HCT116 (cell line): ENCODE measurements around the gene IL9. TPM values are rescaled to one million over a fixed set of nuclear protein-coding genes. Genes with fewer than 3 reads are reported as not detected.

ENCODE experiments used
- ATAC-seq: fragments of 200-7000 bp; cut with Tn5 transposase; 2 replicates; pipeline ENCODE4 v1.9.1; 2020; ENCODE audit warnings: mild to moderate bottlenecking, moderate library complexity
- BruUV-seq: library from RNA; stranded (reverse); fragments of 400-500 nt; replicated peaks from 2 replicates; lab custom pipeline; 2021; lab: Mats Ljungman, UMichigan
- CTCF ChIA-PET: fragments of 300-600 bp; sonication (Branson Sonifier 250); formaldehyde crosslinking; loops from one replicate; lab custom pipeline; 2021; ENCODE audit warnings: antibody characterized with exemption; lab: Charles Lee
- POLR2A ChIA-PET: fragments of 300-600, 350-600 bp; sonication (Branson Sonifier 250); formaldehyde crosslinking; loops from one replicate; lab custom pipeline; 2021; ENCODE audit warnings: antibody characterized with exemption; lab: Charles Lee
- RAD21 ChIA-PET, 2 experiments: fragments of 300-600 bp; sonication (Branson Sonifier 250); formaldehyde crosslinking; loops; one replicate each; lab custom pipeline; 2023; ENCODE audit warnings: low total read pairs in 2 of 2; ENCODE audit not compliant: uncharacterized antibody in 2 of 2, unreplicated experiment in 2 of 2, low non-redundant PET in 1 of 2; lab: Charles Lee
- DNase-seq: peaks from one replicate; pipeline ENCODE4 v3.0.0-alpha.2; 2010; ENCODE audit warnings: low read depth, low spot score
- H2AFZ ChIP-seq: fragments of 200-600 bp; shearing (Covaris generic), sonication (generic); 2 replicates; pipeline ENCODE4 v1.6.1; 2017; ENCODE audit warnings: low read depth, mixed run types, mixed read lengths, antibody characterized with exemption, low read length; ENCODE audit not compliant: poor library complexity, severe bottlenecking
- H3K27ac ChIP-seq: 2 replicates; pipeline ENCODE4 v1.5.1; 2012; ENCODE audit warnings: low read depth, low read length
- H3K27me3 ChIP-seq: fragments of 200-600 bp; sonication (generic); 2 replicates; pipeline ENCODE4 v1.6.1; 2016; ENCODE audit warnings: mixed run types, low read length, mixed read lengths; ENCODE audit not compliant: insufficient read depth
- H3K36me3 ChIP-seq, 2 experiments: fragments of 200-500 bp in 1 of 2; fragments of 200-600 bp in 1 of 2; sonication (Bioruptor generic) in 1 of 2; sonication (generic) in 1 of 2; 2 replicates each; pipeline versions ENCODE4 v1.5.1 to v1.6.1; 2014 to 2016; ENCODE audit warnings: low read length in 2 of 2, inconsistent platforms in 1 of 2, mixed read lengths in 1 of 2, mixed run types in 1 of 2; ENCODE audit not compliant: insufficient read depth in 2 of 2, control insufficient read depth in 1 of 2
- H3K4me1 ChIP-seq, 2 experiments: fragments of 200-600 bp in 1 of 2; sonication (generic) in 1 of 2; 2 replicates each; pipeline versions ENCODE4 v1.5.1 to v1.6.1; 2012 to 2017; ENCODE audit warnings: low read length in 2 of 2, inconsistent platforms in 1 of 2, mild to moderate bottlenecking in 1 of 2, mixed read lengths in 1 of 2, mixed run types in 1 of 2, moderate library complexity in 1 of 2; ENCODE audit not compliant: insufficient read depth in 2 of 2, control insufficient read depth in 1 of 2
- H3K4me2 ChIP-seq: fragments of 200-600 bp; sonication (generic); 2 replicates; pipeline ENCODE4 v1.6.1; 2017; ENCODE audit warnings: mixed run types, low read length, mixed read lengths
- H3K4me3 ChIP-seq, 2 experiments: fragments of 200-600 bp in 1 of 2; sonication (generic) in 1 of 2; replicated peaks in 1 of 2; 2 replicates each; pipeline ENCODE4 v1.5.1; 2011 to 2016; ENCODE audit warnings: low read length in 2 of 2, control low read depth in 1 of 2, low read depth in 1 of 2, mild to moderate bottlenecking in 1 of 2, mixed read lengths in 1 of 2, mixed run types in 1 of 2
- H3K79me2 ChIP-seq: fragments of 200-600 bp; sonication (generic); 2 replicates; pipeline ENCODE4 v1.6.1; 2017; ENCODE audit warnings: mild to moderate bottlenecking, mixed run types, low read length, moderate library complexity, mixed read lengths; ENCODE audit not compliant: insufficient read depth
- H3K9ac ChIP-seq: fragments of 200-600 bp; sonication (generic); 2 replicates; pipeline ENCODE4 v1.6.1; 2016; ENCODE audit warnings: low read length, mixed read lengths
- H3K9me2 ChIP-seq: fragments of 200-600 bp; sonication (generic), shearing (Covaris generic); 2 replicates; pipeline ENCODE4 v1.6.1; 2017; ENCODE audit warnings: mixed run types, mild to moderate bottlenecking, moderate library complexity; ENCODE audit not compliant: insufficient read depth
- H3K9me3 ChIP-seq, 2 experiments: fragments of 200-500 bp in 1 of 2; fragments of 200-600 bp in 1 of 2; sonication (Bioruptor generic) in 1 of 2; sonication (generic) in 1 of 2; 2 replicates each; pipeline ENCODE4 v1.6.1; 2014 to 2017; ENCODE audit warnings: low read length in 2 of 2, mixed read lengths in 2 of 2, inconsistent platforms in 1 of 2, low read depth in 1 of 2, mild to moderate bottlenecking in 1 of 2, mixed run types in 1 of 2, moderate library complexity in 1 of 2; ENCODE audit not compliant: control insufficient read depth in 1 of 2, insufficient read depth in 1 of 2
- H4K20me1 ChIP-seq: fragments of 200-600 bp; sonication (generic), shearing (Covaris generic); 2 replicates; pipeline ENCODE4 v1.6.1; 2017; ENCODE audit warnings: mixed run types, mild to moderate bottlenecking, moderate library complexity; ENCODE audit not compliant: insufficient read depth
- CEBPB ChIP-seq: IDR thresholded peaks from 2 replicates; pipeline ENCODE4 v1.6.1; 2012; ENCODE audit warnings: low read depth
- JUND ChIP-seq: IDR thresholded peaks from 2 replicates; pipeline ENCODE4 v1.6.1; 2012
- intact Hi-C: fragments of 100-400 bp; cut with micrococcal nuclease; formaldehyde crosslinking; loops from 2 replicates; pipeline ENCODE4 v1.10.0; 2022
- total RNA-seq: library from RNA; stranded (reverse); gene quantifications from one replicate; pipeline ENCODE4 v1.2.1, GENCODE V29; 2021; ENCODE audit not compliant: unreplicated experiment
- TF ChIP-seq, protein P1 (sequence below): IDR thresholded peaks from 2 replicates; pipeline ENCODE4 v1.6.1; 2011; ENCODE audit warnings: mild to moderate bottlenecking, low read length, moderate library complexity; ENCODE audit not compliant: insufficient replicate concordance; ENCODE audit errors: extremely low read depth
- TF ChIP-seq, protein P2 (sequence below): IDR thresholded peaks from 2 replicates; pipeline ENCODE4 v1.6.1; 2012
- TF ChIP-seq, protein P3 (sequence below), 3 experiments: fragments of 200-600 bp in 1 of 3; sonication (generic) in 1 of 3; IDR thresholded peaks in 2 of 3; conservative IDR thresholded peaks in 1 of 3; 2 replicates each; pipeline ENCODE4 v1.5.1; 2012 to 2017; ENCODE audit warnings: low read depth in 2 of 3, low read length in 2 of 3, antibody characterized with exemption in 1 of 3, borderline replicate concordance in 1 of 3, control low read depth in 1 of 3, mild to moderate bottlenecking in 1 of 3, mixed read lengths in 1 of 3, mixed run types in 1 of 3, moderate library complexity in 1 of 3; ENCODE audit not compliant: insufficient read depth in 1 of 3

Gene IL9
- total RNA-seq, 1 experiment from 2014 or later = not detected

DNA sequence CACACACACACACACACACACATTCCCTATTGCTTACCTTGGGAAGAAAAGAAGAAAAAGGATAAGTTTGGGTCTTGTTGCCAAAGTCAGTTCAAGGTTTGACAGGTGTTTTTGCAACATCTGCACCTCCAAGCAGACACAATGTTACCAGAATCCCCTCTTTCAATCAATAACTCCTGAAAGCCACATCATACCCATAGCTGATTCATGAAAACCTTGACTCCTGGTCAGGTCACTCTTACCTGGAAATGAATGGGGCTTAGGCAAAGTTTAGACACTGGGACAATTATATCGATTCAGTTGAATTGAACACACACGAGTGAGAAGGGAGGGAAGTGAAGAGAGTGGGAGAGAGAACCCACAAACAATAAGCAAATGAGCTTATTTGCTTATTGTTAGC lies 27.0 kb downstream of the IL9 start:
- H3K4me1 ChIP-seq = no peaks in the 10 kb centered on the region
- no peaks in the 10 kb centered on the region for H4K20me1 ChIP-seq
- no peak overlapping the region for H3K4me3 ChIP-seq
- no peak overlapping the region for H2AFZ ChIP-seq
- no peaks in the 10 kb centered on the region for H3K79me2 ChIP-seq
- no peak overlapping the region for H3K27ac ChIP-seq
- POLR2A ChIA-PET = no interaction called here
- no peaks in the 10 kb centered on the region for H3K27me3 ChIP-seq
- H3K9me3 ChIP-seq = no peaks in the 10 kb centered on the region
- no peaks in the 10 kb centered on the region for H3K36me3 ChIP-seq
- ATAC-seq (no peak), DNase-seq (no peak)
- no peaks in the 10 kb centered on the region for H3K9me2 ChIP-seq
- TF ChIP-seq CEBPB = no peak
- TF ChIP-seq, protein P1, sequence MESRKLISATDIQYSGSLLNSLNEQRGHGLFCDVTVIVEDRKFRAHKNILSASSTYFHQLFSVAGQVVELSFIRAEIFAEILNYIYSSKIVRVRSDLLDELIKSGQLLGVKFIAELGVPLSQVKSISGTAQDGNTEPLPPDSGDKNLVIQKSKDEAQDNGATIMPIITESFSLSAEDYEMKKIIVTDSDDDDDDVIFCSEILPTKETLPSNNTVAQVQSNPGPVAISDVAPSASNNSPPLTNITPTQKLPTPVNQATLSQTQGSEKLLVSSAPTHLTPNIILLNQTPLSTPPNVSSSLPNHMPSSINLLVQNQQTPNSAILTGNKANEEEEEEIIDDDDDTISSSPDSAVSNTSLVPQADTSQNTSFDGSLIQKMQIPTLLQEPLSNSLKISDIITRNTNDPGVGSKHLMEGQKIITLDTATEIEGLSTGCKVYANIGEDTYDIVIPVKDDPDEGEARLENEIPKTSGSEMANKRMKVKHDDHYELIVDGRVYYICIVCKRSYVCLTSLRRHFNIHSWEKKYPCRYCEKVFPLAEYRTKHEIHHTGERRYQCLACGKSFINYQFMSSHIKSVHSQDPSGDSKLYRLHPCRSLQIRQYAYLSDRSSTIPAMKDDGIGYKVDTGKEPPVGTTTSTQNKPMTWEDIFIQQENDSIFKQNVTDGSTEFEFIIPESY = no peak
- TF ChIP-seq, protein P2, sequence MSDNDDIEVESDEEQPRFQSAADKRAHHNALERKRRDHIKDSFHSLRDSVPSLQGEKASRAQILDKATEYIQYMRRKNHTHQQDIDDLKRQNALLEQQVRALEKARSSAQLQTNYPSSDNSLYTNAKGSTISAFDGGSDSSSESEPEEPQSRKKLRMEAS = no peak
- no peak for TF ChIP-seq JUND
- TF ChIP-seq, protein P3, sequence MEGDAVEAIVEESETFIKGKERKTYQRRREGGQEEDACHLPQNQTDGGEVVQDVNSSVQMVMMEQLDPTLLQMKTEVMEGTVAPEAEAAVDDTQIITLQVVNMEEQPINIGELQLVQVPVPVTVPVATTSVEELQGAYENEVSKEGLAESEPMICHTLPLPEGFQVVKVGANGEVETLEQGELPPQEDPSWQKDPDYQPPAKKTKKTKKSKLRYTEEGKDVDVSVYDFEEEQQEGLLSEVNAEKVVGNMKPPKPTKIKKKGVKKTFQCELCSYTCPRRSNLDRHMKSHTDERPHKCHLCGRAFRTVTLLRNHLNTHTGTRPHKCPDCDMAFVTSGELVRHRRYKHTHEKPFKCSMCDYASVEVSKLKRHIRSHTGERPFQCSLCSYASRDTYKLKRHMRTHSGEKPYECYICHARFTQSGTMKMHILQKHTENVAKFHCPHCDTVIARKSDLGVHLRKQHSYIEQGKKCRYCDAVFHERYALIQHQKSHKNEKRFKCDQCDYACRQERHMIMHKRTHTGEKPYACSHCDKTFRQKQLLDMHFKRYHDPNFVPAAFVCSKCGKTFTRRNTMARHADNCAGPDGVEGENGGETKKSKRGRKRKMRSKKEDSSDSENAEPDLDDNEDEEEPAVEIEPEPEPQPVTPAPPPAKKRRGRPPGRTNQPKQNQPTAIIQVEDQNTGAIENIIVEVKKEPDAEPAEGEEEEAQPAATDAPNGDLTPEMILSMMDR (IDR thresholded peaks at IDR 0.05 in 2 of 3, conservative IDR thresholded peaks at IDR 0.05 in 1 of 3; ENCODE audit: borderline replicate concordance in 1 of 3, insufficient read depth in 1 of 3, low read depth in 2 of 3, low read length in 2 of 3) = no peak
- TF ChIP-seq, all 23 proteins: peak for 0
- BruUV-seq = no TSS peak
- Histone ChIP-seq H3K4me2 (no peak overlapping the region), H3K9ac (no peak overlapping the region)
- intact Hi-C loops = no loop called here
- ChIA-PET CTCF (no interaction called here), RAD21 (no interaction called here)
